HCT116 (cell line): Measurements from ENCODE around the gene MME. TPM values are rescaled to one million over a fixed set of nuclear protein-coding genes. Genes with fewer than 3 reads are reported as not detected.

Source experiments
- ATAC-seq: fragments of 200-7000 bp; cut with Tn5 transposase; 2 replicates; pipeline ENCODE4 v1.9.1; 2020; ENCODE audit warnings: mild to moderate bottlenecking, moderate library complexity
- BruUV-seq: library from RNA; stranded (reverse); fragments of 400-500 nt; replicated peaks from 2 replicates; lab custom pipeline; 2021; lab: Mats Ljungman, UMichigan
- CTCF ChIA-PET: fragments of 300-600 bp; sonication (Branson Sonifier 250); formaldehyde crosslinking; loops from one replicate; lab custom pipeline; 2021; ENCODE audit warnings: antibody characterized with exemption; lab: Charles Lee
- POLR2A ChIA-PET: fragments of 300-600, 350-600 bp; sonication (Branson Sonifier 250); formaldehyde crosslinking; loops from one replicate; lab custom pipeline; 2021; ENCODE audit warnings: antibody characterized with exemption; lab: Charles Lee
- RAD21 ChIA-PET, 2 experiments: fragments of 300-600 bp; sonication (Branson Sonifier 250); formaldehyde crosslinking; loops; one replicate each; lab custom pipeline; 2023; ENCODE audit warnings: low total read pairs in 2 of 2; ENCODE audit not compliant: uncharacterized antibody in 2 of 2, unreplicated experiment in 2 of 2, low non-redundant PET in 1 of 2; lab: Charles Lee
- DNase-seq: peaks from one replicate; pipeline ENCODE4 v3.0.0-alpha.2; 2010; ENCODE audit warnings: low read depth, low spot score
- H2AFZ ChIP-seq: fragments of 200-600 bp; shearing (Covaris generic), sonication (generic); 2 replicates; pipeline ENCODE4 v1.6.1; 2017; ENCODE audit warnings: low read depth, mixed run types, mixed read lengths, antibody characterized with exemption, low read length; ENCODE audit not compliant: poor library complexity, severe bottlenecking
- H3K27ac ChIP-seq: 2 replicates; pipeline ENCODE4 v1.5.1; 2012; ENCODE audit warnings: low read depth, low read length
- H3K27me3 ChIP-seq: fragments of 200-600 bp; sonication (generic); 2 replicates; pipeline ENCODE4 v1.6.1; 2016; ENCODE audit warnings: mixed run types, low read length, mixed read lengths; ENCODE audit not compliant: insufficient read depth
- H3K36me3 ChIP-seq, 2 experiments: fragments of 200-500 bp in 1 of 2; fragments of 200-600 bp in 1 of 2; sonication (Bioruptor generic) in 1 of 2; sonication (generic) in 1 of 2; 2 replicates each; pipeline versions ENCODE4 v1.5.1 to v1.6.1; 2014 to 2016; ENCODE audit warnings: low read length in 2 of 2, inconsistent platforms in 1 of 2, mixed read lengths in 1 of 2, mixed run types in 1 of 2; ENCODE audit not compliant: insufficient read depth in 2 of 2, control insufficient read depth in 1 of 2
- H3K4me1 ChIP-seq, 2 experiments: fragments of 200-600 bp in 1 of 2; sonication (generic) in 1 of 2; 2 replicates each; pipeline versions ENCODE4 v1.5.1 to v1.6.1; 2012 to 2017; ENCODE audit warnings: low read length in 2 of 2, inconsistent platforms in 1 of 2, mild to moderate bottlenecking in 1 of 2, mixed read lengths in 1 of 2, mixed run types in 1 of 2, moderate library complexity in 1 of 2; ENCODE audit not compliant: insufficient read depth in 2 of 2, control insufficient read depth in 1 of 2
- H3K4me2 ChIP-seq: fragments of 200-600 bp; sonication (generic); 2 replicates; pipeline ENCODE4 v1.6.1; 2017; ENCODE audit warnings: mixed run types, low read length, mixed read lengths
- H3K4me3 ChIP-seq, 2 experiments: fragments of 200-600 bp in 1 of 2; sonication (generic) in 1 of 2; replicated peaks in 1 of 2; 2 replicates each; pipeline ENCODE4 v1.5.1; 2011 to 2016; ENCODE audit warnings: low read length in 2 of 2, control low read depth in 1 of 2, low read depth in 1 of 2, mild to moderate bottlenecking in 1 of 2, mixed read lengths in 1 of 2, mixed run types in 1 of 2
- H3K79me2 ChIP-seq: fragments of 200-600 bp; sonication (generic); 2 replicates; pipeline ENCODE4 v1.6.1; 2017; ENCODE audit warnings: mild to moderate bottlenecking, mixed run types, low read length, moderate library complexity, mixed read lengths; ENCODE audit not compliant: insufficient read depth
- H3K9ac ChIP-seq: fragments of 200-600 bp; sonication (generic); 2 replicates; pipeline ENCODE4 v1.6.1; 2016; ENCODE audit warnings: low read length, mixed read lengths
- H3K9me2 ChIP-seq: fragments of 200-600 bp; sonication (generic), shearing (Covaris generic); 2 replicates; pipeline ENCODE4 v1.6.1; 2017; ENCODE audit warnings: mixed run types, mild to moderate bottlenecking, moderate library complexity; ENCODE audit not compliant: insufficient read depth
- H3K9me3 ChIP-seq, 2 experiments: fragments of 200-500 bp in 1 of 2; fragments of 200-600 bp in 1 of 2; sonication (Bioruptor generic) in 1 of 2; sonication (generic) in 1 of 2; 2 replicates each; pipeline ENCODE4 v1.6.1; 2014 to 2017; ENCODE audit warnings: low read length in 2 of 2, mixed read lengths in 2 of 2, inconsistent platforms in 1 of 2, low read depth in 1 of 2, mild to moderate bottlenecking in 1 of 2, mixed run types in 1 of 2, moderate library complexity in 1 of 2; ENCODE audit not compliant: control insufficient read depth in 1 of 2, insufficient read depth in 1 of 2
- H4K20me1 ChIP-seq: fragments of 200-600 bp; sonication (generic), shearing (Covaris generic); 2 replicates; pipeline ENCODE4 v1.6.1; 2017; ENCODE audit warnings: mixed run types, mild to moderate bottlenecking, moderate library complexity; ENCODE audit not compliant: insufficient read depth
- ATF3 ChIP-seq: IDR thresholded peaks from 2 replicates; pipeline ENCODE4 v1.6.1; 2012
- CBX3 ChIP-seq: IDR thresholded peaks from 2 replicates; pipeline ENCODE4 v1.6.1; 2012; ENCODE audit warnings: low read depth
- CEBPB ChIP-seq: IDR thresholded peaks from 2 replicates; pipeline ENCODE4 v1.6.1; 2012; ENCODE audit warnings: low read depth
- CTCF ChIP-seq, 3 experiments: fragments of 200-600 bp in 1 of 3; sonication (generic) in 1 of 3; IDR thresholded peaks in 2 of 3; conservative IDR thresholded peaks in 1 of 3; 2 replicates each; pipeline ENCODE4 v1.5.1; 2012 to 2017; ENCODE audit warnings: low read depth in 2 of 3, low read length in 2 of 3, antibody characterized with exemption in 1 of 3, borderline replicate concordance in 1 of 3, control low read depth in 1 of 3, mild to moderate bottlenecking in 1 of 3, mixed read lengths in 1 of 3, mixed run types in 1 of 3, moderate library complexity in 1 of 3; ENCODE audit not compliant: insufficient read depth in 1 of 3
- EZH2phosphoT487 ChIP-seq: fragments of 200-600 bp; IDR thresholded peaks from 2 replicates; pipeline ENCODE4 v1.6.1; 2018; ENCODE audit warnings: antibody characterized with exemption, borderline replicate concordance
- FOSL1 ChIP-seq: IDR thresholded peaks from 2 replicates; pipeline ENCODE4 v1.6.1; 2012; ENCODE audit warnings: low read depth
- MAX ChIP-seq: IDR thresholded peaks from 2 replicates; pipeline ENCODE4 v1.6.1; 2012
- POLR2AphosphoS5 ChIP-seq: IDR thresholded peaks from 2 replicates; pipeline ENCODE4 v1.6.1; 2011; ENCODE audit warnings: mild to moderate bottlenecking, low read depth, low read length, moderate library complexity
- RAD21 ChIP-seq: IDR thresholded peaks from 2 replicates; pipeline ENCODE4 v1.6.1; 2012; ENCODE audit warnings: low read depth, mild to moderate bottlenecking
- SIN3A ChIP-seq: IDR thresholded peaks from 2 replicates; pipeline ENCODE4 v1.6.1; 2012; ENCODE audit warnings: low read depth
- SP1 ChIP-seq: IDR thresholded peaks from 2 replicates; pipeline ENCODE4 v1.6.1; 2012; ENCODE audit warnings: low read depth
- YY1 ChIP-seq: IDR thresholded peaks from 2 replicates; pipeline ENCODE4 v1.6.1; 2011; ENCODE audit warnings: low read length, low read depth, moderate library complexity, mild to moderate bottlenecking; ENCODE audit not compliant: insufficient replicate concordance; ENCODE audit errors: extremely low read depth
- ZBTB33 ChIP-seq: IDR thresholded peaks from 2 replicates; pipeline ENCODE4 v1.6.1; 2011; ENCODE audit warnings: mild to moderate bottlenecking, low read length, moderate library complexity; ENCODE audit not compliant: insufficient replicate concordance; ENCODE audit errors: extremely low read depth
- ZFX ChIP-seq: fragments of 450-650 bp; IDR thresholded peaks from 2 replicates; pipeline ENCODE4 v1.6.1; 2017
- ZNF274 ChIP-seq: fragments of 200-500 bp; sonication (Bioruptor generic); IDR thresholded peaks from 2 replicates; pipeline ENCODE4 v1.6.1; 2014; ENCODE audit warnings: mild to moderate bottlenecking, low read depth, low read length, inconsistent platforms
- intact Hi-C: fragments of 100-400 bp; cut with micrococcal nuclease; formaldehyde crosslinking; loops from 2 replicates; pipeline ENCODE4 v1.10.0; 2022
- total RNA-seq: library from RNA; stranded (reverse); gene quantifications from one replicate; pipeline ENCODE4 v1.2.1, GENCODE V29; 2021; ENCODE audit not compliant: unreplicated experiment

MME gene
- total RNA-seq, 1 experiment from 2014 or later = 0.34 TPM

GRCh38 chr3:155046935-155047334 lies 33.2 kb upstream of the MME start (continued):
- TF ChIP-seq ZFX = no peak
- TF ChIP-seq ATF3 = no peak
- TF ChIP-seq RAD21 = no peak
- TF ChIP-seq, all 23 proteins: peak for 0

GRCh38 chr3:155047672-155048071 lies 32.4 kb upstream of the MME start:
- no peak for ATAC-seq
- Histone ChIP-seq H3K27ac (no peak overlapping the region), H4K20me1 (no peaks in the 10 kb centered on the region), H3K4me3 (no peak overlapping the region), H3K36me3 (no peaks in the 10 kb centered on the region), H2AFZ (no peak overlapping the region), H3K9ac (no peak overlapping the region), H3K79me2 (no peaks in the 10 kb centered on the region), H3K4me1 (no peaks in the 10 kb centered on the region), H3K27me3 (no peaks in the 10 kb centered on the region), H3K4me2 (no peak overlapping the region), H3K9me2 (no peaks in the 10 kb centered on the region), H3K9me3 (peaks cover 0 to 3% of the 10 kb centered on the region in 2 experiments; a peak in 1 of 4 replicates)
- intact Hi-C loops = no loop called here
- TF ChIP-seq CEBPB = no peak
- no peak for TF ChIP-seq ZBTB33
- no peak for TF ChIP-seq SP1
- TF ChIP-seq YY1 = no peak
- no peak for TF ChIP-seq RAD21
- TF ChIP-seq MAX = no peak
- no peak for TF ChIP-seq FOSL1
- TF ChIP-seq EZH2phosphoT487 = no peak
- no peak for TF ChIP-seq POLR2AphosphoS5
- TF ChIP-seq ZFX = no peak
- TF ChIP-seq CTCF (IDR thresholded peaks at IDR 0.05 in 2 of 3, conservative IDR thresholded peaks at IDR 0.05 in 1 of 3; ENCODE audit: borderline replicate concordance in 1 of 3, insufficient read depth in 1 of 3, low read depth in 2 of 3, low read length in 2 of 3) = no peak
- no peak for TF ChIP-seq SIN3A
- no peak for TF ChIP-seq CBX3
- TF ChIP-seq ZNF274 = no peak
- POLR2A ChIA-PET = no interaction called here
- no peak for DNase-seq
- no TSS peak for BruUV-seq
- RAD21 ChIA-PET = no interaction called here
- CTCF ChIA-PET = no interaction called here
